HL-60 (cell line): ENCODE data around the gene CEP72.

Experiments
- POLR2AphosphoS5 ChIP-seq: IDR thresholded peaks from 2 replicates; pipeline ENCODE4 v1.6.1; 2012; ENCODE audit warnings: low read depth
- TF ChIP-seq, protein P1 (sequence below): IDR thresholded peaks from one replicate; pipeline ENCODE4 v1.5.1; 2011; ENCODE audit warnings: low read length, control low read depth, inconsistent platforms; ENCODE audit not compliant: insufficient read depth

DNA sequence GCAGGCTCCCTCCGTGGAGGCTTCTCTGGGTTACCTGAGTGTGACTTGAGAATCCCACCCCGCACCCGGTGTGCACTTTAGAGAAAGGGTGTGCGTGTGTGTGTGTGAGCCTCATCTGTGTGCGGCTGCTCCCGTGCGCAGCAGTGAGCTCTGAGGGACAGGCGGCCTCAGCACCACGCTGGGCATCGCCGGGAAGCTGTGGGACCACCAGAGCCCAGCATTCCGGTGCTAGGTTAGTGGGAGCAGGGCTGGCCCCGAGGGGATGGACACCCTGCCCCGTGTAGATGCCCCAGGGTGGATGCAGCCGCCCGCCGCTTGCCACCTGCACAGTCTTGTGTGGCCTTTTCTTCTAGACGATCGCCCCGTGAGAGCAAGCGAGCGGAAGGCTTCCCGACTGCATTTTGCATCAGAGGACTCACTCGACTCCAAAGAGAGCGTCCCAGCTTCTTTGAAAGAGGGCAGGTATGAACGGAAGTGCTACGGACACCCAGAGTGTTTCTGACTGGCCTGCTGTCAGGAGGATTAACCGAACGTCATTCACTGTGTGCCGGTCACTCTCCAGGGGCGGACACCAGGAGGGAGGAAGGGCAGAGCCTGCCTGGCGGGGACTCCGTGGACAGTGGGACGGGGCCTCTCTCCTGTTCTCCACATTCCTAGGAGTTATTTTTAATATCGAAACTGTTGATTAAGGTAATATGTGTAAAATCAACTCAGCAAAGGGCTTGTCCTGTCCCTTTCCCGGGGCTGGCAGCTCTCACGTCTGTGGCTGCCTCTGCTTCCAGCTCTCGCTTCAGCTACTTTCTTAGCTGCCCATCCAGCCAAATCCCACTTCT lies 12.2 kb downstream of the CEP72 start:
- TF ChIP-seq, protein P1, sequence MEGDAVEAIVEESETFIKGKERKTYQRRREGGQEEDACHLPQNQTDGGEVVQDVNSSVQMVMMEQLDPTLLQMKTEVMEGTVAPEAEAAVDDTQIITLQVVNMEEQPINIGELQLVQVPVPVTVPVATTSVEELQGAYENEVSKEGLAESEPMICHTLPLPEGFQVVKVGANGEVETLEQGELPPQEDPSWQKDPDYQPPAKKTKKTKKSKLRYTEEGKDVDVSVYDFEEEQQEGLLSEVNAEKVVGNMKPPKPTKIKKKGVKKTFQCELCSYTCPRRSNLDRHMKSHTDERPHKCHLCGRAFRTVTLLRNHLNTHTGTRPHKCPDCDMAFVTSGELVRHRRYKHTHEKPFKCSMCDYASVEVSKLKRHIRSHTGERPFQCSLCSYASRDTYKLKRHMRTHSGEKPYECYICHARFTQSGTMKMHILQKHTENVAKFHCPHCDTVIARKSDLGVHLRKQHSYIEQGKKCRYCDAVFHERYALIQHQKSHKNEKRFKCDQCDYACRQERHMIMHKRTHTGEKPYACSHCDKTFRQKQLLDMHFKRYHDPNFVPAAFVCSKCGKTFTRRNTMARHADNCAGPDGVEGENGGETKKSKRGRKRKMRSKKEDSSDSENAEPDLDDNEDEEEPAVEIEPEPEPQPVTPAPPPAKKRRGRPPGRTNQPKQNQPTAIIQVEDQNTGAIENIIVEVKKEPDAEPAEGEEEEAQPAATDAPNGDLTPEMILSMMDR: no peak
- no peak for TF ChIP-seq POLR2AphosphoS5
